HG02973 (cell line): Measurements from ENCODE around the gene OSGIN1.

Source experiments
- ATAC-seq: cut with Tn5 transposase; IDR thresholded peaks from one replicate; pipeline ENCODE4 v1.9.1; 2021; ENCODE audit warnings: moderate library complexity; ENCODE audit not compliant: unreplicated experiment

Gene OSGIN1

GRCh38 chr16:83969771-83970429 lies 16.9 kb downstream of the OSGIN1 start:
- no peak for ATAC-seq

- ATAC-seq, result no peak
Measured at GRCh38 chr16:83970430-83970815, 17.4 kb downstream of the OSGIN1 start.

- ATAC-seq, result no peak
Measured at GRCh38 chr16:83971165-83972130, 18.4 kb downstream of the OSGIN1 start.

GRCh38 chr16:83972256-83973008 lies 19.4 kb downstream of the OSGIN1 start:
- no peak for ATAC-seq

GRCh38 chr16:83973077-83973476 lies 20.0 kb downstream of the OSGIN1 start:
- ATAC-seq, result no peak

- no peak for ATAC-seq
Measured at GRCh38 chr16:83973581-83974385, 20.7 kb downstream of the OSGIN1 start.

- no peak for ATAC-seq
Measured at GRCh38 chr16:83974475-83974874, 21.4 kb downstream of the OSGIN1 start.

- no peak for ATAC-seq
Measured at GRCh38 chr16:83975590-83976260, 22.7 kb downstream of the OSGIN1 start.

GRCh38 chr16:83977056-83977815 lies 24.2 kb downstream of the OSGIN1 start:
- ATAC-seq, result no peak

- ATAC-seq, result no peak
Measured at GRCh38 chr16:83978401-83978904, 25.4 kb downstream of the OSGIN1 start.

GRCh38 chr16:83979441-83979840 lies 26.4 kb downstream of the OSGIN1 start:
- no peak for ATAC-seq

- no peak for ATAC-seq
Measured at GRCh38 chr16:83980794-83981193, 27.8 kb downstream of the OSGIN1 start.

GRCh38 chr16:83981799-83982198 lies 28.8 kb downstream of the OSGIN1 start:
- no peak for ATAC-seq

GRCh38 chr16:83983491-83983890 lies 30.5 kb downstream of the OSGIN1 start:
- ATAC-seq, result no peak

GRCh38 chr16:83989300-83989699 lies 36.3 kb downstream of the OSGIN1 start:
- no peak for ATAC-seq

GRCh38 chr16:83990492-83990891 lies 37.5 kb downstream of the OSGIN1 start:
- no peak for ATAC-seq

GRCh38 chr16:83992624-83993023 lies 39.6 kb downstream of the OSGIN1 start:
- no peak for ATAC-seq

GRCh38 chr16:83994087-83994486 lies 41.0 kb downstream of the OSGIN1 start:
- no peak for ATAC-seq

- no peak for ATAC-seq
Measured at GRCh38 chr16:83994703-83995102, 41.7 kb downstream of the OSGIN1 start.
